K562 treated with DMSO at 1 percent for 12 hours (cell line): ENCODE measurements around the gene ZNF684. TPM values are rescaled to one million over a fixed set of nuclear protein-coding genes. Genes with fewer than 3 reads are reported as not detected.

Experiments used
- total RNA-seq: library from RNA; unstranded; fragments of 300-600 nt; gene quantifications from 2 replicates; pipeline ENCODE4 v1.2.3, GENCODE V29; 2022; ENCODE audit not compliant: insufficient read depth

The ZNF684 gene
- total RNA-seq = 5.1 and 5.4 TPM in 2 replicates

DNA sequence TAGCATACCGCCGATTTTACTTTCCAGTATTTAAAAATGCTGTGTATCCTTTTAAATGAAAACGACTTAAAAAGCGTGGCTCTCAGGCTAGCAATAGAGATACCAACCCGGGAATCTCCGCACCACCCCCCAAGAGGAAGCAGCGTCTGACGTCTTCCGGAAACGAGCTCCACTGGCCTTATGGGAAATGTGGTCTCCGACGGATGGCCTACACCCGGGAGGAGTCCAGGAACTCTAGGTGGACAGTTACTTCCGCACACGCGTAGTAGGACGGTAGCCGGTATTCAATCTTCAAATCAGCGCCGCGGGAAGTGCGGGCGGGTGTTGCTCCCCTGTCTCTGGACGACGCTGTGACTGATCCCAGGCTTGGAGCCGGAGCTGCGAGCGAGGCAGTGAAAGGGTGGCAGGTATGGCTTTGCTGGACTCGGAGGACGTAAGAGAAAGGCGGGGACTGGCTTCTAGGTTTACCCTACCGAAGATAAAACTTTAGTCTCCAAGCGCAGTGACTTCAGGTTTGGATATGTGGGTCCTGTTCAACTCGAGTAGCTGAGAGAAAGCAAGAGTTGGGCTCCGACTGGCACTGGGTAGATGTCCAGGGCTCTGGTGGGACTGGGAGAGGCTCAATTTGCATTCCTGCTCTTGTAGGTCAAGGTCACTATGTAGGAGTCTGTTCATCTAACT lies at the start of gene ZNF684:
TSS of gene ZNF684 (plus strand) at position 257 of the 681 bp plus-strand sequence. CDS start 1,530 bp downstream, outside the sequence.

DNA sequence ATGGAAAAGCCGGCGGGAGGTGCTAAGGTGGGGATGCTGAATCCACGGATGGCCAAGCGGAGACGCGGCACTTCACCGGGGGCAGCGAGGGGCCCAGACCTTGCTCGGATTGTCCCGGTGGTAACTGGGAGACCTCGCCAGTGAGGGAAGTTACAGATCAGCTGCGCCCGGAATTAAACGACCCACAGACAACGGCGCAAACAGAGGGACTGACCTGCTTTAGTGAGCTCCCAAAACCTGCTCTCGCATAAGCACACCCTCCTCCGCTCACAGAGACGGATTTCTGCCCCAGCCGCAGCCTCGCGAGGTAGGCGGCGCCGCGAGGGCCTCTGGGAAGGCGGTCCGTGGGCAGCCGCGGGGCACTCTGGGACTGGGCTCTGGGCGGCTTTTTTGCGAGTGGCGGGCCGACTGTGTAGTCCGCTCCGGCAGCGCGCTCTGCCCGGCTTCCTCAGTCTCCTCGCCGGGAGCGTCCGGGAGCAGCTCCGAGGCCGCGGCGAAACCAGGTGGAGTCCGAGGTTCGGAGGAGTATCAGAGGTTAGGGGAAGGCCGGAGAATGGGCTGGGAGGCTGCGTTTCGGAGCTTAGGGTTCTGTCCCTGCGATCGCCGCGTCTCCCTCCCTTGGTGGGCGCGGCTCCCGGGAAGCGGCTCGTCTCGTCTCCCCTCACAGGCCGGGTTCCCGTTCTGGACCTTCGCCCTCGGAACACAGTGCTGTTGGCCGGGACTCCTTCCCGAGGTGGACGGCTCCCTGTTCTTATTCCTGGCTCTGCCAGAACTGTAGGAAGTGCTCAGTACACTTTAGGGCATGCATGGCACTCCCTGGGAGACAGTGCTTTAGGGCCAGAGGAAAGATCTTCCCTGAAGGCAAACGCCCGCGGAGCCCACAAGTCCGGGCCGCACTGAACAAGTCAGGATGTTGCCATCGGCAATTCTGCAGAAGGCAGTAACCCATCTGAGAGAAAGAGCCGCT lies 22.8 kb upstream of the ZNF684 start, which contains the start of gene EXO5:
TSS of gene EXO5 (plus strand) at position 393 of the 967 bp plus-strand sequence. CDS start 5,778 bp downstream, outside the sequence.

Other genes with a start within 250 kb of the ZNF684 start
- gene COL9A2, start 214.4 kb upstream of the ZNF684 start, total RNA-seq = 3.2 and 4.0 TPM in 2 replicates
- 66.2 and 113 TPM in 2 replicates for gene SMAP2, start 157.9 kb upstream of the ZNF684 start, total RNA-seq
- gene ZFP69B, start 81.2 kb upstream of the ZNF684 start, total RNA-seq = 1.2 and 7.6 TPM in 2 replicates
- 2.0 and 5.3 TPM in 2 replicates for gene ZFP69, start 54.3 kb upstream of the ZNF684 start, total RNA-seq
- gene EXO5, start 22.9 kb upstream of the ZNF684 start, total RNA-seq = 1.5 and 3.1 TPM in 2 replicates
- 0.74 and 2.1 TPM in 2 replicates for gene RIMS3, start 134.0 kb downstream of the ZNF684 start, total RNA-seq
- gene NFYC, start 160.1 kb downstream of the ZNF684 start, total RNA-seq = 50.2 and 103 TPM in 2 replicates